Keratinocyte (primary cell): ENCODE data around the gene RALGPS2.

Source experiments
- EZH2 ChIP-seq: IDR thresholded peaks from one replicate; pipeline ENCODE4 v1.6.1; 2012; ENCODE audit warnings: inconsistent platforms, mild to moderate bottlenecking, low read length, moderate library complexity
- TF ChIP-seq, protein P1 (sequence below), 3 experiments: IDR thresholded peaks in 1 of 3; conservative IDR thresholded peaks in 1 of 3; optimal IDR thresholded peaks in 1 of 3; 2 replicates in 2 of 3; 3 replicates in 1 of 3; pipeline versions ENCODE3 to v1.5.1; 2011; ENCODE audit warnings: low read length in 3 of 3, mild to moderate bottlenecking in 3 of 3, moderate library complexity in 2 of 3, control low read depth in 1 of 3, inconsistent platforms in 1 of 3; ENCODE audit not compliant: insufficient read depth in 2 of 3; ENCODE audit errors: extremely low read depth in 1 of 3

DNA sequence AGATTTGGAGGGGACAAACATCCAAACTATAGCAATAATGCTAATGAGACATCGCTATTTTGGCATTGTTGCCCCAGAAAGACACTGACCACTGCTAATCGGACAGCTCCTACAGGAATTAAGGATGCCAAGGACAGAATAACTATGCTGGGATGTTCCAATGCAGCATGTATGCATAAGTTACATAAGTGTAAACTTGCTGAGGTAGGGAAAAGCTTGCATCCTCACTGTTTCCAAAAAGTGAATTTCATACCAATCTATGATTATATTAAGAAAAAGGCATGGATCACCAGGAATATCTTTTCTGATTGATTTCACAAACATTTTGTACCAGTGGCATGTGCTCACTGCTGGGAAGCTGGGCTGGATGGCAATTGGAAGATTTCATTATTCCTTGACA lies 45.8 kb upstream of the RALGPS2 start:
- TF ChIP-seq, protein P1, sequence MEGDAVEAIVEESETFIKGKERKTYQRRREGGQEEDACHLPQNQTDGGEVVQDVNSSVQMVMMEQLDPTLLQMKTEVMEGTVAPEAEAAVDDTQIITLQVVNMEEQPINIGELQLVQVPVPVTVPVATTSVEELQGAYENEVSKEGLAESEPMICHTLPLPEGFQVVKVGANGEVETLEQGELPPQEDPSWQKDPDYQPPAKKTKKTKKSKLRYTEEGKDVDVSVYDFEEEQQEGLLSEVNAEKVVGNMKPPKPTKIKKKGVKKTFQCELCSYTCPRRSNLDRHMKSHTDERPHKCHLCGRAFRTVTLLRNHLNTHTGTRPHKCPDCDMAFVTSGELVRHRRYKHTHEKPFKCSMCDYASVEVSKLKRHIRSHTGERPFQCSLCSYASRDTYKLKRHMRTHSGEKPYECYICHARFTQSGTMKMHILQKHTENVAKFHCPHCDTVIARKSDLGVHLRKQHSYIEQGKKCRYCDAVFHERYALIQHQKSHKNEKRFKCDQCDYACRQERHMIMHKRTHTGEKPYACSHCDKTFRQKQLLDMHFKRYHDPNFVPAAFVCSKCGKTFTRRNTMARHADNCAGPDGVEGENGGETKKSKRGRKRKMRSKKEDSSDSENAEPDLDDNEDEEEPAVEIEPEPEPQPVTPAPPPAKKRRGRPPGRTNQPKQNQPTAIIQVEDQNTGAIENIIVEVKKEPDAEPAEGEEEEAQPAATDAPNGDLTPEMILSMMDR (optimal IDR thresholded peaks at IDR 0.05 in 1 of 3, IDR thresholded peaks at IDR 0.05 in 1 of 3, conservative IDR thresholded peaks at IDR 0.05 in 1 of 3; ENCODE audit: extremely low read depth in 1 of 3, insufficient read depth in 2 of 3, low read length in 3 of 3), result no peak
- TF ChIP-seq EZH2, result no peak
